ENCODE measurements around the gene FANCM.

DNA sequence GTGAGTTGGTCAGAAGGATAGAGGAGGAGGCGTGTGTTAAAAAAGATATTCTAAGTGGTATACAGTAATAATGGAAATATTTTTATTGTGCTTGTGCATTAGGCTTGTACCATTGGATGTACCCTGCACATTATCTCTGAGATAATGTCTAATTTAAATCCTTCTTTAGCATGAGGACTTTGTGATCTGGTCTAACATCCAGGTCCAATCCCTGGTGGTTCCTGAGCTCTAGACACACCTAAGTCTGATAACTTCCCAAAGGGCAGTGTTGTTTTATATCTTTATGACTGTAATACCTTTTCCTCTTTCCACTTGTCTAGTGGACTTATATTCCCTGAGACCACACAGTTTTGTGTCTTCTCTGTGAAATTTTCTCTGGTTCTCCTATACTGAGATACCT is 31.2 kb upstream of the FANCM start:
- TF ChIP-seq, protein P1, sequence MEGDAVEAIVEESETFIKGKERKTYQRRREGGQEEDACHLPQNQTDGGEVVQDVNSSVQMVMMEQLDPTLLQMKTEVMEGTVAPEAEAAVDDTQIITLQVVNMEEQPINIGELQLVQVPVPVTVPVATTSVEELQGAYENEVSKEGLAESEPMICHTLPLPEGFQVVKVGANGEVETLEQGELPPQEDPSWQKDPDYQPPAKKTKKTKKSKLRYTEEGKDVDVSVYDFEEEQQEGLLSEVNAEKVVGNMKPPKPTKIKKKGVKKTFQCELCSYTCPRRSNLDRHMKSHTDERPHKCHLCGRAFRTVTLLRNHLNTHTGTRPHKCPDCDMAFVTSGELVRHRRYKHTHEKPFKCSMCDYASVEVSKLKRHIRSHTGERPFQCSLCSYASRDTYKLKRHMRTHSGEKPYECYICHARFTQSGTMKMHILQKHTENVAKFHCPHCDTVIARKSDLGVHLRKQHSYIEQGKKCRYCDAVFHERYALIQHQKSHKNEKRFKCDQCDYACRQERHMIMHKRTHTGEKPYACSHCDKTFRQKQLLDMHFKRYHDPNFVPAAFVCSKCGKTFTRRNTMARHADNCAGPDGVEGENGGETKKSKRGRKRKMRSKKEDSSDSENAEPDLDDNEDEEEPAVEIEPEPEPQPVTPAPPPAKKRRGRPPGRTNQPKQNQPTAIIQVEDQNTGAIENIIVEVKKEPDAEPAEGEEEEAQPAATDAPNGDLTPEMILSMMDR (IDR thresholded peaks at IDR 0.05): no peak
- no peak for TF ChIP-seq POLR2A (IDR thresholded peaks at IDR 0.05)
- TF ChIP-seq POLR2AphosphoS5 (IDR thresholded peaks at IDR 0.05): no peak

Data from breast epithelium (tissue), 3 donors.